OCI-LY1 (cell line): ENCODE measurements around the gene SRGAP2C.
"Not testable (repeated sequence)": the region's sequence is repeated elsewhere in the genome, so short reads cannot be mapped to it uniquely, and the experiment has no call there.

ENCODE experiments used
- EZH2 ChIP-seq: fragments of 200-600 bp; sonication (generic), shearing (Covaris generic); IDR thresholded peaks from 2 replicates; pipeline ENCODE4 v1.8.0; 2017; ENCODE audit warnings: borderline replicate concordance, mixed run types, mild to moderate bottlenecking, antibody characterized with exemption, low read length, moderate library complexity, mixed read lengths
- TF ChIP-seq, protein P1 (sequence below): fragments of 200-600 bp; sonication (generic), shearing (Covaris generic); IDR thresholded peaks from 2 replicates; pipeline ENCODE4 v1.5.1; 2017; ENCODE audit warnings: mild to moderate bottlenecking, antibody characterized with exemption, low read length, moderate library complexity, mixed read lengths

DNA sequence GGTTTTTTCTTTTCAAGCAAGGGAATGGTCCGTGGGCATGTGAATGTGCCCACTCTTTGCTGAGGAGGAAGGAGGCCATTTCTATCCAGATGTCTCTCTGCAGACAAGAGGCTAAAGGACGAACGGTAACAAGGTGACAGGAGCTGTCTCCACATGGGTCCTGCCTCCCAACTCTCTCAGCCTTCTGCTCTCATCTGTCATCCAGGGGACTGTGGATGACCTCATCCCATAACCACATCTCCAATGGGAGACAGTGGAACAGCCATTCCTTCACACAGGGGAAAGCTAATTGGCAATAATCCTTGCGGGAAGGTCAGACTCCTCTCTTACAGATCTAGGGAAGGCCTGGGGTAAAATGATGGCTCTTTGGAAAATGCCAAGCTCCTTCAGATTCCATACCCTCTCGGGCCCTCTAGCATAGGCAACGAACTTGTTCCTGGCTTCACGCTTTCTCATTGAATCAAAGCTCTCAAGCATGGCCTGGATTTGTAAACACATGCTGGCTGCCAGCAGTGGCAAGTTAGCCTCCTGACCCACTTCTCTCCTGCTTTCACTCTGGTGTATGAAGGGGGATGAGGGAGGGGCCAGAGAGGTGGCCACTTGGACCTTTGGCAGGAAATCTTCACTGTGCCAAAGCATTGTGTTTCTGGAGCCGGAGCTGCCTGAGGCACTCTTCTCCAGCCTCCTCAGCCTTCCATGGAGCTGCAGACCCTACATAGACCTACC is 201.0 kb downstream of the SRGAP2C start:
- TF ChIP-seq, protein P1, sequence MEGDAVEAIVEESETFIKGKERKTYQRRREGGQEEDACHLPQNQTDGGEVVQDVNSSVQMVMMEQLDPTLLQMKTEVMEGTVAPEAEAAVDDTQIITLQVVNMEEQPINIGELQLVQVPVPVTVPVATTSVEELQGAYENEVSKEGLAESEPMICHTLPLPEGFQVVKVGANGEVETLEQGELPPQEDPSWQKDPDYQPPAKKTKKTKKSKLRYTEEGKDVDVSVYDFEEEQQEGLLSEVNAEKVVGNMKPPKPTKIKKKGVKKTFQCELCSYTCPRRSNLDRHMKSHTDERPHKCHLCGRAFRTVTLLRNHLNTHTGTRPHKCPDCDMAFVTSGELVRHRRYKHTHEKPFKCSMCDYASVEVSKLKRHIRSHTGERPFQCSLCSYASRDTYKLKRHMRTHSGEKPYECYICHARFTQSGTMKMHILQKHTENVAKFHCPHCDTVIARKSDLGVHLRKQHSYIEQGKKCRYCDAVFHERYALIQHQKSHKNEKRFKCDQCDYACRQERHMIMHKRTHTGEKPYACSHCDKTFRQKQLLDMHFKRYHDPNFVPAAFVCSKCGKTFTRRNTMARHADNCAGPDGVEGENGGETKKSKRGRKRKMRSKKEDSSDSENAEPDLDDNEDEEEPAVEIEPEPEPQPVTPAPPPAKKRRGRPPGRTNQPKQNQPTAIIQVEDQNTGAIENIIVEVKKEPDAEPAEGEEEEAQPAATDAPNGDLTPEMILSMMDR: not testable (repeated sequence)
- TF ChIP-seq EZH2: not testable (repeated sequence)
